Stimulated activated CD4-positive, alpha-beta T cell treated with anti-CD3 and anti-CD28 coated beads, Interleukin-2, amount 100 ng/mL, for 24 hours (primary cell): Measurements from ENCODE around the gene ATG7.
"Not testable (repeated sequence)": the region's sequence is repeated elsewhere in the genome, so short reads cannot be mapped to it uniquely, and the experiment has no call there.

ENCODE experiments used
- DNase-seq, 2 donors: peaks; one replicate each; pipeline ENCODE4 v3.0.0-alpha.2; 2020

The ATG7 gene

GRCh38 chr3:11558918-11559815 is 287.0 kb downstream of the ATG7 start:
- DNase-seq, result no peak

GRCh38 chr3:11559816-11560633 is 287.8 kb downstream of the ATG7 start:
- no peak for DNase-seq

GRCh38 chr3:11560746-11561145 is 288.5 kb downstream of the ATG7 start:
- DNase-seq, result no peak

- DNase-seq, result no peak
These were observed 290.2 kb downstream of the ATG7 start for GRCh38 chr3:11562277-11562881.

DNA sequence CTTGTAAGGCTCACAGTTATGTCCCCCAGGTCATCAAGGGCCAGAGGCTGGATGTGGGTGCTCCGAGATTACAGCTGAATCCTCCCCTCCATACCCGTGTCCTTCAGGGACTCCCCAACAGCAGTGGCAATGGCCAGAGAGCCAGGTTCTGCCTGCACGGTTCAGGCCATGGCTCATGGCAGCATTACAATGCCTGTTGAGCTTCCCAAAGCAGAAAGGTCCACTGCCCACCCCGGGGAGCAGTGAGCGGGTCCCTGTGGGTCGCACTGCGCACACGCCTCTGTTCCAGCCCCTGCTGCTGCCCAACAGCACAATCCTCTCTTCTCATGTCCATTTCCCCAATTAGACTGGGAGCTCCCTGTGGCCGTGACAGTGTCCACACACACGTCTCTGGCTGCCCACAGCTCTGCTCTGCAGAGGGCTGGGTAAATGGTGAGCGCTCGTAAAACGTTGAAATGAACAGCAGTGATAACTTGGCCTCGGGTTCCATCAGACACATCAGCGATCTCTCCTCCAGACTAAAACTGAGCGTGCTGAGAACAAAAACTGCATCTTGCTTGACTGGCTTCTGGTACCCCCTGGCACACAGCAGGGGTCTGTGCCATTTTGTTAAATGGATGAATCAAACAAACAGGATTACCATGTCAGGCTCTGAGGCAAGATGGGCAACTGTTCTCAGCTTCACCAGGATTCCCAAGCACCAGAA is 291.1 kb downstream of the ATG7 start:
- no peak for DNase-seq

DNA sequence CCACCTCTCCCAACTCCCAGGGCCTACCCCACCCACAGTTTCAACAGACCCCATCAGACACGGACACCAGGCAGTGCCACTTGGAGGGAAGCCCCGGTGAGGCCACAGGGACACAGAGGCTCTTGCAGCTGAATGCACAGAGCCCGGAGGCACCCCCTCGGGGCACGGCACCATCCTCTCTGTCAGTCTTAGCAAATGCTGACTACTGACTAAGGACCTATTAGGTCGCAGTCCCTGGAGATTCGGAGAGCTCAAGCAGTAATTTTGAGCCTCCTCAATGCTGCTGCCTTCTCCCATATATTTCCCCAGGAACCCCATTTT is 291.6 kb downstream of the ATG7 start:
- no peak for DNase-seq

GRCh38 chr3:11564577-11565001 is 292.4 kb downstream of the ATG7 start:
- no peak for DNase-seq

- no peak for DNase-seq
These were observed 292.9 kb downstream of the ATG7 start for GRCh38 chr3:11565072-11565471.

DNA sequence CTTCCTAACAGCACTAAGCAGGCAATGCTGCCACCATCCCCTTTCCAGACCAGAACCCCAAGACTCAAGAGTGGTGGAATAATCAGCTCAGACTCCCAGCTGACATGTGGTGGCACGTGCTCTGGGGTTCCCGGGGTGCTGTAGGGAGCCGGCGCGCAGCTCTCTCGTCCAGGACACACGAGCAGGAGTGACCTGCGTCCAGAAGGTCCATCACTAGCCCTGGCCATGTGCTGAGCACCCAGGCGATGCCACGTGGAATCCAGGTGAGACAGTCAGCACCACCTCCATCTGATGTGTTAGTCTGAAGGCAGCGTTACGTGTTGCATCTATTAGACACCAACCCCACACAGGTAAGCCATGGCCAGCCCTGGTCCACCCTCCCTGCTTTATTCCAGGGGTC is 293.3 kb downstream of the ATG7 start:
- DNase-seq, result no peak

- no peak for DNase-seq
These were observed 293.7 kb downstream of the ATG7 start for GRCh38 chr3:11565932-11566331.

DNA sequence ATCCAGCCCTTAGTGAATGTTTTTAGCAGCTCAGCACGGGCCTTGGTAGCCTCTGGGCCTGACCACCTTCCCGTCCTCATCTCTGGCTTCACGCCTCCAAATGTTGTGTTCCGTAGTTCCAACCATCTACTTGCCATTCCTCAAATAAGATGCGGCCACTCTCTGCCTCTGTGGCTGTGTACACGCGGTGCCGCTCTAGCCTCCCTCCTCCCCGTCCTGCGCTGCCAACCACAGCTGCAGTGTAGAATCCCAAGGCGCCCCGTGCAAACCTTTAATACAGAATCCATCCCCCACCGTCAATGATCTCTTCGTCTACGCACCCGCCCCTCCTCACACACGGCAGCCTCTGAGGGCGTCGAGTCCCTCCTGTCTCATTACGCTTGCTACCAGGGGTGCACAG is 294.3 kb downstream of the ATG7 start:
- DNase-seq, result no peak

DNA sequence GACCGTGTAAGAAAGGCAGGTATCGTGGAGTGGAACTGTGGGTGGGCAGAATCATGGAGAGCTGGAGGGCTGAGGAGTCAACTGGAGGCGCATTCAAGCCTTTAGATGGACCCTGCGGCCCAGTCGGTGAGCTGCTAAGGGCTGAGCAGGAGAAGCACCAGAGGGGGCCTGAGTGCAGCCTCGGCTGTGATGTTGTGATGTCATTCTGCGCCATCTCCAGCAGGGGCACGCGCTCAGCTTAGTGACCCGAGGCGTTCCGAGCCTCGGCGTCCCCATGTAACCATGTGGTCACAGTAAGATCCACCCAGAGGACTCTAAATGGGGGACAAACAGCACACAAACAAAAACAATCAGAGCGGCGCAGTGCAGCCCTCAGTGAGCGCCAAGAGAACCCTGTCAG is 294.7 kb downstream of the ATG7 start:
- no peak for DNase-seq

- no peak for DNase-seq
These were observed 295.6 kb downstream of the ATG7 start for GRCh38 chr3:11567516-11568467.

DNA sequence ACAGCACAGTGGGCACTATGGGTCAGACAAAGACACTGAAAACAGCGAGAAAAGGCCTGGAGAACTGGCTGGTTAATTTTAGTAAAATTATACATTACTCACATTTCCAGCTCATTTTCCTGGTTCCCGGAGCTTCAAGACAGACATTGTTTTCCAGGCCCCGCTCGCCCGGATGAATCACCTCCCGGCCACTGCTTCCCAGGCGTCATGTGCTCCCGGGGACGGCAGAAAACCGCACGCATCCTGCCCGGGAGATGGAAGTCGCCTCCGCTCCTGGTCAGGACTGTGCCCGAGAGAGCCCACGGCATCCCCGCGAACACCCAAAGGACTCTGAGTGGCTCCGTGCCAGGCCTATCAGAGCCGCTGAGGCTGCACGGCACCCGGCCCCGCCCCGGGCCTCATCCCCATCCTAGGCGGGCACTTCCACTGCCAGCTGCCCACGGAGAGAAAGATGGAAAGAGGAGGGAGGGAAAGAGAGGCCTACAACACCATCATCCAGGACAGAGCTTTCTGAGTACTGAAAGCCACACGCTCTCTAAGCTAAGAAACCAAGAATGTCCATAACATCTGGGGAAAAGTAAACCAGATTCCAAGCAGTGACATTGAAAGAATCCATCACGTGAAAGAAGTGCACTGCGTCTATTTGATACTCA is 296.4 kb downstream of the ATG7 start:
- no peak for DNase-seq

DNA sequence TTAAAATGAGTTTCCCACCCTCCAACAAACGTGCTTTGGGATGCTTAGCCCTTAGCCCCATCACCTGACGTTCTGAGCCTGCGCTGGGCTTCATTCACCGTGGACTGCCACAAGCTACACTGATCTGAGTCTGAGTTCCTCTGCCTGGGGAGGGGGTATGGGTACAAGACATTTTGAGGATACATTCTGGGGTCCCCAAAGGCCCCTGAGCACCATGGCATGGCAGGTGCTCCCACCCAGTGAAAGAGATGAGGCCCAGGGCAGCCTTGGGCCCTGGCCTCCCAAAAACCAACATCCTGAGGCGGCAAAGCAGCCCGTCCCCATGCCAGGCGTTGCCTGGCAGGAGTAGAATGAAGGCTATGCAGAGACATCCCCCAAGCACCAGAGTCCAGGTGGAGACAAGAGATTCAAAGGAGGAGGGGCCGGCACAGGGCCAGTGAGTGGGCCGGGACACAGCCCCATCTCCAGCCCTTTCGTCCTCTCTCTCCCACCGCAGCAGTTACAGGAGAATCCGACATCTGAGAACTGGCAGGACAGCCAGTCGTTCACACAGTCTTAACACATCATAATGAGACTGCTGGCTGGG is 297.1 kb downstream of the ATG7 start:
- no peak for DNase-seq

- no peak for DNase-seq
These were observed 298.1 kb downstream of the ATG7 start for GRCh38 chr3:11570251-11570650.

GRCh38 chr3:11570789-11571495 is 298.7 kb downstream of the ATG7 start:
- no peak for DNase-seq

DNA sequence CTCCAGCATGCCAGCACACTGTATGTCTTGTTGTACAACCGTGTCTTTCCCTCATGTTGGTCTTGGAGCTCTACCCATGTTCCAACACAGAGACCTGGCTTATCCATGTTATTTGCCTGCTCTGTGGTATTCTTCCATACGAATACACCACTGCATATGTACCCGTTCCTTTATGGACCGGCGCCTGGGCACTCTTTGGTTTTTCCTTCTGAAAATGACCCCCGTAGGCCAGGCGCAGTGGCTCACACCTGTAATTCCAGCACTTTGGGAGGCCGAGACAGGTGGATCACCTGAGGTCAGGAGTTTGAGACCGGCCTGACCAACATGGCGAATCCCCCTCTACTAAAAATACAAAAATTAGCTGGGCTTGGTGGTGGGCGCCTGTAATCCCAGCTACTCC is 300.5 kb downstream of the ATG7 start:
- DNase-seq, result not testable (repeated sequence)

DNA sequence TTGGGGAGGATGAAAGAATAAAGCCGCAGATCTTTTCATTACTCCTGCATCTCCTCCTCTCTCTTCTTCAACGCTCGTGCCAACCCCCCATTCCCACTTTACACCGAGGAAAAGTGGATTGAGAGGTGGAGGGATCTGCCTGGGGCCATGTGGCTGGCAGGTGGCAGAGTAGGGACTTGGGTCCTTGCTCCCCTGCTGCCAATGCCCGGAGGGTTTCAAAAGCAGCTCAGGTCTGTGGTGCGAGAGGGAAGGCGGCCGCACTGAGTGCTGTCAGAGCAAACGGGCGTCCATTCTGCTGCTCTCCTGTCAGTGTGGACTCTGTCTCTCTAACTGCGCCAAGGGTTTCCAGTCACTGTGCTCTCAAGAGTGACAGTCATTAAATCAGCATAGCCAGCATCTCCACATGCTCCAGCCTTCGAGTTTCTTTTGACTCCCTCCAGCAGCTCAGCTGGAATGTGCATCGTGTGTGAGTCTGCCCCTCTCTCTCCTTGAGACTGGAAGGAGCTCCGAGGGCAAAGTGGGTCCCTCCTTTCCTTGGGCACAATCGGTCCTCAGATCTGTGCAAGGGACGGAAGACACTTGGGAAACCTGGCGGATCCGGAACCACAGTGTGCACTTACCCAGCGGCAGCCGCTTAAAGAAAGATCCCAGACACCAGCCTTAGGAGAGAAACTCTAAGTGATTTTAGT is 302.9 kb downstream of the ATG7 start:
- DNase-seq, result no peak

DNA sequence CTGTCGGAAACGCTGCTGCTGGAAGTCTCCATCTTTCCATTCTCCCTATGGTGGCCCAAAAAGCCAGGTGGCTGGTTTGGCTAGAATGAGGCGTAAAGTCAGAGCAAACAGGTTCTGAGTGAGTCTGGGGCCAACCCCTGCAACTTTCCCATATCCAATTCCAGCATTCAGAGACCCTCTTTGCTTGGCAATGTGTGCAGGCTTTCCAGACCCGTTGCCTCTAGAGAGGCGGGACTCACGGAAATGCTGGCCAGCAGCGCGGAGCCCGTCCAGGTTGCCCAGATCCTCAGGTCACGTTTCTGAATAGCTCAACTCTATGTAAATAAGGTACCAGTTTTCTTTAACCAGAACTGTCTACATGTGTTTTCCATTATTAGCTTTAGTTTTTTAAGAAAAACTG is 303.5 kb downstream of the ATG7 start:
- DNase-seq, result no peak
